ENCODE data around the gene SERINC2. TPM values are rescaled to one million over a fixed set of nuclear protein-coding genes. Genes with fewer than 3 reads are reported as not detected.

SERINC2 gene
- total RNA-seq, 1 donor from 2014 or later, result 30.4 TPM

GRCh38 chr1:31425301-31426081 lies 12.5 kb downstream of the SERINC2 start:
- H3K27me3 Mint-ChIP-seq (ENCODE audit: low read depth, unreplicated experiment), result peaks cover 2% of the 10 kb centered on the region
- H3K36me3 Mint-ChIP-seq (ENCODE audit: low read depth, unreplicated experiment), result peaks cover 6% of the 10 kb centered on the region
- Histone ChIP-seq H3K27ac (ENCODE audit: low read depth, low read length) (no peak overlapping the region), H3K4me3 (ENCODE audit: insufficient read depth, low read depth, low read length) (no peak overlapping the region), H3K9me3 (ENCODE audit: insufficient read depth, low read depth, low read length) (no peaks in the 10 kb centered on the region), H3K79me2 (ENCODE audit: insufficient read depth, low read length) (no peaks in the 10 kb centered on the region), H3K9ac (ENCODE audit: low read length) (no peak overlapping the region), H3K36me3 (ENCODE audit: insufficient read depth, low read length) (no peaks in the 10 kb centered on the region), H2AFZ (ENCODE audit: low read depth, low read length) (no peak overlapping the region), H4K20me1 (ENCODE audit: insufficient read depth, low read length) (peaks cover 13% of the 10 kb centered on the region), H3K4me1 (ENCODE audit: insufficient read depth, low read length) (no peaks in the 10 kb centered on the region), H3K27me3 (ENCODE audit: insufficient read depth, low read length) (no peaks in the 10 kb centered on the region), H3K4me2 (ENCODE audit: low read length) (no peak overlapping the region)
- DNase-seq (ENCODE audit: low read depth) (no peak), FAIRE-seq (no peak)
- H3K27ac Mint-ChIP-seq (ENCODE audit: unreplicated experiment), result no peak overlapping the region
- H3K4me1 Mint-ChIP-seq (ENCODE audit: low read depth, unreplicated experiment), result peaks cover 5% of the 10 kb centered on the region
- TF ChIP-seq EZH2 (IDR thresholded peaks at IDR 0.05; ENCODE audit: insufficient read depth, low read length), result no peak
- TF ChIP-seq, protein P1, sequence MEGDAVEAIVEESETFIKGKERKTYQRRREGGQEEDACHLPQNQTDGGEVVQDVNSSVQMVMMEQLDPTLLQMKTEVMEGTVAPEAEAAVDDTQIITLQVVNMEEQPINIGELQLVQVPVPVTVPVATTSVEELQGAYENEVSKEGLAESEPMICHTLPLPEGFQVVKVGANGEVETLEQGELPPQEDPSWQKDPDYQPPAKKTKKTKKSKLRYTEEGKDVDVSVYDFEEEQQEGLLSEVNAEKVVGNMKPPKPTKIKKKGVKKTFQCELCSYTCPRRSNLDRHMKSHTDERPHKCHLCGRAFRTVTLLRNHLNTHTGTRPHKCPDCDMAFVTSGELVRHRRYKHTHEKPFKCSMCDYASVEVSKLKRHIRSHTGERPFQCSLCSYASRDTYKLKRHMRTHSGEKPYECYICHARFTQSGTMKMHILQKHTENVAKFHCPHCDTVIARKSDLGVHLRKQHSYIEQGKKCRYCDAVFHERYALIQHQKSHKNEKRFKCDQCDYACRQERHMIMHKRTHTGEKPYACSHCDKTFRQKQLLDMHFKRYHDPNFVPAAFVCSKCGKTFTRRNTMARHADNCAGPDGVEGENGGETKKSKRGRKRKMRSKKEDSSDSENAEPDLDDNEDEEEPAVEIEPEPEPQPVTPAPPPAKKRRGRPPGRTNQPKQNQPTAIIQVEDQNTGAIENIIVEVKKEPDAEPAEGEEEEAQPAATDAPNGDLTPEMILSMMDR (IDR thresholded peaks at IDR 0.05; ENCODE audit: insufficient read depth, low read depth, low read length), result no peak
- H3K4me3 Mint-ChIP-seq (ENCODE audit: unreplicated experiment), result no peak overlapping the region
- peaks cover 2% of the 10 kb centered on the region for H3K9me3 Mint-ChIP-seq (ENCODE audit: unreplicated experiment)

DNA sequence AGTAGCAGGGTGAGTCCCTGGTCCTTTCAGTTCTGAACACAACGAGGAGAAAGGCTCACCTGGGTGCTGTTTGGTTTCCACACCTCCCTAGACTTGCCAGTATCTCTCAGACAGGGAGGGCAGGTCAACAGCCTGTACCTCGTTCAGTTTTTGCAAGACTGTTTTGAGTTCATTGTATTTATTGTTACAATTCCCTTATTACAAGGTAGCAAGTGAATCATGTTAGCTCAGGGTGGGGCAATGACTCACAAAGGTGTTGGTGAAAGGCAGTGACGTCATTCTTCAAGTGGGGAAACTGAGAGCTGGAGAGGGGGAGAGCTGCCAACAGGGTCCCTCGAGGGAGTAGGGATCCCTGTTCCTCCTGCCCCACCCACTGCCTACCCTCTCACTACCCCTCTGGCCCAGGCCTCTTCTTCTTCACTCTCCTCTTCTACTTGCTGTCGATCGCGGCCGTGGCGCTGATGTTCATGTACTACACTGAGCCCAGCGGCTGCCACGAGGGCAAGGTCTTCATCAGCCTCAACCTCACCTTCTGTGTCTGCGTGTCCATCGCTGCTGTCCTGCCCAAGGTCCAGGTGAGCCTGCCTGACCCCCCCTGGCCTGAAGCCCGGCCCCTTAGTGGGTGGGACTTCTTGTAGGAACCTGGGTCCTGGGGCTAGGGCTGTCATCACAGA lies 13.4 kb downstream of the SERINC2 start:
- Histone ChIP-seq H3K4me2 (ENCODE audit: low read length) (no peak overlapping the region), H3K36me3 (ENCODE audit: insufficient read depth, low read length) (no peaks in the 10 kb centered on the region), H3K27me3 (ENCODE audit: insufficient read depth, low read length) (no peaks in the 10 kb centered on the region), H3K9me3 (ENCODE audit: insufficient read depth, low read depth, low read length) (no peaks in the 10 kb centered on the region), H3K9ac (ENCODE audit: low read length) (no peak overlapping the region), H3K4me3 (ENCODE audit: insufficient read depth, low read depth, low read length) (no peak overlapping the region), H2AFZ (ENCODE audit: low read depth, low read length) (no peak overlapping the region), H4K20me1 (ENCODE audit: insufficient read depth, low read length) (peaks cover 13% of the 10 kb centered on the region), H3K79me2 (ENCODE audit: insufficient read depth, low read length) (no peaks in the 10 kb centered on the region), H3K4me1 (ENCODE audit: insufficient read depth, low read length) (no peaks in the 10 kb centered on the region), H3K27ac (ENCODE audit: low read depth, low read length) (no peak overlapping the region)
- Mint-ChIP-seq H3K9me3 (ENCODE audit: unreplicated experiment) (peaks cover 2% of the 10 kb centered on the region), H3K36me3 (ENCODE audit: low read depth, unreplicated experiment) (peaks cover 9% of the 10 kb centered on the region), H3K27ac (ENCODE audit: unreplicated experiment) (no peak overlapping the region), H3K4me3 (ENCODE audit: unreplicated experiment) (no peak overlapping the region), H3K4me1 (ENCODE audit: low read depth, unreplicated experiment) (peaks cover 5% of the 10 kb centered on the region), H3K27me3 (ENCODE audit: low read depth, unreplicated experiment) (peaks cover 2% of the 10 kb centered on the region)
- FAIRE-seq (no peak), DNase-seq (ENCODE audit: low read depth) (no peak)
- no peak for TF ChIP-seq EZH2 (IDR thresholded peaks at IDR 0.05; ENCODE audit: insufficient read depth, low read length)
- TF ChIP-seq, protein P1 (IDR thresholded peaks at IDR 0.05; ENCODE audit: insufficient read depth, low read depth, low read length), result no peak

Measured in astrocyte (in vitro differentiated cells and primary cell).